ENCODE data around the gene IL1RAPL2.

Gene IL1RAPL2

DNA sequence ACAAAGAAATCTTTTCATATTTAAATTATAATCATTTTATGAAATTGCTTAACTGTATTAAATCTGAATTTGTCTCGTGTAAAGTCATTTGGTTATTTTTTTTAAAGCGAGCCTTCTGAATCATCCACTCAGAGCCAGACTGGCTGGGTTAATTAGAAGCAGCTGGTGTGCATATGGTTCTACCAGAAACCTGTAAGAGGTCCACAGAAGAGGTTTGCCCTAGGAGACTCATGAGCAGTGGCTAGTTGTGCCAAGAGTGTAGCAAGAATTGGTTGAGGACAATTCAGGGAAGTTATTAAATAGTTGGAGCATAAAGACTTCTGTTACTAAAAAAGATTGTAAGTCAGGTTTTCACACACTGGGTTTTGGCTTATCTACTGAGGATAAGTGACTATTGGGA, 267.4 kb downstream of the IL1RAPL2 start:
- TF ChIP-seq, protein P1, sequence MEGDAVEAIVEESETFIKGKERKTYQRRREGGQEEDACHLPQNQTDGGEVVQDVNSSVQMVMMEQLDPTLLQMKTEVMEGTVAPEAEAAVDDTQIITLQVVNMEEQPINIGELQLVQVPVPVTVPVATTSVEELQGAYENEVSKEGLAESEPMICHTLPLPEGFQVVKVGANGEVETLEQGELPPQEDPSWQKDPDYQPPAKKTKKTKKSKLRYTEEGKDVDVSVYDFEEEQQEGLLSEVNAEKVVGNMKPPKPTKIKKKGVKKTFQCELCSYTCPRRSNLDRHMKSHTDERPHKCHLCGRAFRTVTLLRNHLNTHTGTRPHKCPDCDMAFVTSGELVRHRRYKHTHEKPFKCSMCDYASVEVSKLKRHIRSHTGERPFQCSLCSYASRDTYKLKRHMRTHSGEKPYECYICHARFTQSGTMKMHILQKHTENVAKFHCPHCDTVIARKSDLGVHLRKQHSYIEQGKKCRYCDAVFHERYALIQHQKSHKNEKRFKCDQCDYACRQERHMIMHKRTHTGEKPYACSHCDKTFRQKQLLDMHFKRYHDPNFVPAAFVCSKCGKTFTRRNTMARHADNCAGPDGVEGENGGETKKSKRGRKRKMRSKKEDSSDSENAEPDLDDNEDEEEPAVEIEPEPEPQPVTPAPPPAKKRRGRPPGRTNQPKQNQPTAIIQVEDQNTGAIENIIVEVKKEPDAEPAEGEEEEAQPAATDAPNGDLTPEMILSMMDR (conservative IDR thresholded peaks at IDR 0.05; ENCODE audit: low read depth, low read length), result no peak
- H3K4me3 ChIP-seq (ENCODE audit: low read depth, low read length), result no peak overlapping the region
- no peak for DNase-seq (ENCODE audit: low read depth)

- no peak for DNase-seq (ENCODE audit: low read depth)
- TF ChIP-seq, protein P1 (conservative IDR thresholded peaks at IDR 0.05; ENCODE audit: low read depth, low read length), result no peak
- H3K4me3 ChIP-seq (ENCODE audit: low read depth, low read length), result no peak overlapping the region
These were observed 276.6 kb downstream of the IL1RAPL2 start for GRCh38 chrX:104842646-104843045.

DNA sequence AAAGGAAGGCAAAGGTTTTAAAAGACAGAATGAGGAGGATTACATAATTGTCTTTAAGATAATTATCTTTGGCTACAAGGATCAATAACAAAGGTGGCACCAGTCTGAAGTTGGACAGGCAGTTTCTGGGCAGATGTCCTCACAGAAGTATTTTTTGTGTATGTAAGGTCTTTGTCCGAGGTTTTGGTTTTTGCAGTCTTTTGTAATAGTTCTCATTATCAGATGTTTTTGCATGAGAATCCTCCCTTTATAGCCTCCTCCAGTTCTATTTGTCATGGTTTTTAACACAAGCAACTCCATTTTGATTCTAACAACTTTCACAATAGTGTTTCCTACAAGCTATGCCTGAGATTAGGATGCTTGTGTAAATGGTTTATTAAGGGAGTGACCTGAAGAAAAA, 286.2 kb downstream of the IL1RAPL2 start:
- H3K4me3 ChIP-seq (ENCODE audit: low read depth, low read length), result no peak overlapping the region
- no peak for DNase-seq (ENCODE audit: low read depth)
- TF ChIP-seq, protein P1 (conservative IDR thresholded peaks at IDR 0.05; ENCODE audit: low read depth, low read length), result no peak

DNA sequence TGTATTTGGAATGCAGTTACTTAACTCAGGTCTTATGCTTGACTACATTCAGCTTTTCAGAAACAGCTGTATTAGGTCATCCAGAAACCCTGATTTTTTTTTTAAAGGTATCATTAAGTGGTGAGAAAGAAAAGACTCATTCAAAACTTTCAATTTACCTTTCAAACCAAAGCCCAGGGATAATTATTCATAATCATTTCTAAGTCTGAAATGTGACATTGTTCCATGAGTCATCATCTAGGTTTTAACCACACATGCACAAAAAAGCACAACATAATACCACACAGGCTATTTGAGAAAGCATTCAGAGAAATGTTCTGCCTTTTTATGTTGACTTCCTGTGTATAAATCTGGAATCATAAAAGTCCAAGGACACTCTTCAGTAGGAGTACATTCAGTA, 288.2 kb downstream of the IL1RAPL2 start:
- DNase-seq (ENCODE audit: low read depth), result no peak
- TF ChIP-seq, protein P1 (conservative IDR thresholded peaks at IDR 0.05; ENCODE audit: low read depth, low read length), result no peak
- no peak overlapping the region for H3K4me3 ChIP-seq (ENCODE audit: low read depth, low read length)

DNA sequence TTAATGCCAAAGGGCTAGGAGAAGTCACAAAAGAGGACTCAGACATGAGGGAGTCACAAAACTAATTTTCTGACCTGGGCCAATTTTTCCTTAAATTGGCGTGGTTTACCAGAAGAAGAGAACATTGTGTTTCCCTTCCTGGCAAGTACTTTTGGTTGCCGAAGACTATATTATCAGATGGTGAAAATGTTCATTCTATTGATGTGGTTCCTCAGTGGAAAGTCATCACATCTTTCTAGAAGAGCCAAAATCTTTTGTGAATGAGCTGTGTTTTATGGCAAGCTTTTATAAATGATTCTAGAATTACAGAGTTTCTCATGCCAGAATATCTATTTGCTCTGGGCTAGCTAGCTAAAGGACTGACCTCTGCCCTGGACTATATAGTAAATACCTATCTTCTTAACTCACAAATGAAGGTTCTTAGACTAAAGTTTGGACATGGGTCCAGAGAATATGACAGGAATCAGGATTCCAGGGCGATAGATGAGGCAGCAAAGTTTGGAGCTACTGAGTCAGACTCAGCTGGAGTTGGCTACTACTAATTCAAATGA, 288.9 kb downstream of the IL1RAPL2 start:
- no peak for DNase-seq (ENCODE audit: low read depth)
- TF ChIP-seq, protein P1 (conservative IDR thresholded peaks at IDR 0.05; ENCODE audit: low read depth, low read length), result no peak

GRCh38 chrX:104863466-104863865, 297.5 kb downstream of the IL1RAPL2 start:
- H3K4me3 ChIP-seq (ENCODE audit: low read depth, low read length), result no peak overlapping the region
- TF ChIP-seq, protein P1 (conservative IDR thresholded peaks at IDR 0.05; ENCODE audit: low read depth, low read length), result no peak
- no peak for DNase-seq (ENCODE audit: low read depth)

More for the DNA sequence above, 288.9 kb downstream of the IL1RAPL2 start:
- no peak overlapping the region for H3K4me3 ChIP-seq (ENCODE audit: low read depth, low read length)

DNA sequence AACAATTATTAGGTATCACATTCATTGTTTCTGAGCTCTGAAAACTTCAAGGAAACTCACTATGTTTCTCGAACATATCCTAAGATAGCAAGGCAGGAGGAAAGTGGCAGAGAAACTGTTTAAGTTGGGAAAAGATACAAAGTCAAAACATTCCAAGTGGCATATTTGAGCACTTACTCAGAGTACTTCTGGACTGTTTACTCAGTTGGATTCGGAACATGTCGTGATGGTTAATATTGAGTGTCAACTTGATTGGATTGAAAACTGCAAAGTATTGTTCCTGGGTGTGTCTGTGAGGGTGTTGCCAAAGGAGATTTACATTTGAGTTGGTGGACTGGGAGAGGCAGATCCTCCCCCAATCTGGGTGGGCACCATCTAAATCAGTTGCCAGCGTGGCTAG, 298.3 kb downstream of the IL1RAPL2 start:
- DNase-seq (ENCODE audit: low read depth), result no peak

More for the DNA sequence above, 298.3 kb downstream of the IL1RAPL2 start:
- no peak overlapping the region for H3K4me3 ChIP-seq (ENCODE audit: low read depth, low read length)
- TF ChIP-seq, protein P1 (conservative IDR thresholded peaks at IDR 0.05; ENCODE audit: low read depth, low read length), result no peak

Data from choroid plexus epithelial cell (primary cell).